Testis (tissue), 2 donors: Measurements from ENCODE around the gene MYH11.

Experiments
- POLR2A ChIP-seq: fragments of 450-650 bp; IDR thresholded peaks from one replicate; pipeline ENCODE4 v1.6.1; 2017; ENCODE audit warnings: antibody characterized with exemption, mild to moderate bottlenecking, moderate library complexity
- TF ChIP-seq, protein P1 (sequence below), 3 experiments: fragments of 450-650 bp in 2 of 3; fragments of 200-600 bp in 1 of 3; sonication (generic) in 1 of 3; IDR thresholded peaks; one replicate each; pipeline ENCODE4 v1.5.1; 2016 to 2019; ENCODE audit warnings: antibody characterized with exemption in 3 of 3, mild to moderate bottlenecking in 2 of 3, moderate library complexity in 1 of 3

DNA sequence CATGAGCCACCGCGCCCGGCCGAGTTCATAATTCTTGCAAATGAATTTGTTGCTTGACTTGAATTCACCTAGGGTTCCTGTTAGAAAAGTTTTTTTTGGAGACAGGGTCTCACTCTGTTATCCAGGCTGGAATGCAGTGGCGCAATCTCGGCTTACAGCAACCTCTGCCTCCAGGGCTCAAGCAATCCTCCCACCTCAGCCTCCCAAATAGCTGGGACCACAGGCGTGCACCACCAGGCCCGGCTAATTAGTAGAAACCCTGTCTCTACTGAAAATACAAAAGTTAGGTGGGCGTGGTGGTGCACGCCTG is 99.8 kb downstream of the MYH11 start:
- TF ChIP-seq, protein P1, sequence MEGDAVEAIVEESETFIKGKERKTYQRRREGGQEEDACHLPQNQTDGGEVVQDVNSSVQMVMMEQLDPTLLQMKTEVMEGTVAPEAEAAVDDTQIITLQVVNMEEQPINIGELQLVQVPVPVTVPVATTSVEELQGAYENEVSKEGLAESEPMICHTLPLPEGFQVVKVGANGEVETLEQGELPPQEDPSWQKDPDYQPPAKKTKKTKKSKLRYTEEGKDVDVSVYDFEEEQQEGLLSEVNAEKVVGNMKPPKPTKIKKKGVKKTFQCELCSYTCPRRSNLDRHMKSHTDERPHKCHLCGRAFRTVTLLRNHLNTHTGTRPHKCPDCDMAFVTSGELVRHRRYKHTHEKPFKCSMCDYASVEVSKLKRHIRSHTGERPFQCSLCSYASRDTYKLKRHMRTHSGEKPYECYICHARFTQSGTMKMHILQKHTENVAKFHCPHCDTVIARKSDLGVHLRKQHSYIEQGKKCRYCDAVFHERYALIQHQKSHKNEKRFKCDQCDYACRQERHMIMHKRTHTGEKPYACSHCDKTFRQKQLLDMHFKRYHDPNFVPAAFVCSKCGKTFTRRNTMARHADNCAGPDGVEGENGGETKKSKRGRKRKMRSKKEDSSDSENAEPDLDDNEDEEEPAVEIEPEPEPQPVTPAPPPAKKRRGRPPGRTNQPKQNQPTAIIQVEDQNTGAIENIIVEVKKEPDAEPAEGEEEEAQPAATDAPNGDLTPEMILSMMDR (IDR thresholded peaks at IDR 0.05): no peak
- TF ChIP-seq POLR2A: no peak
